ENCODE measurements around the gene RBBP9.

- TF ChIP-seq POLR2A (IDR thresholded peaks at IDR 0.05; ENCODE audit: low read depth, low read length) = no peak
- TF ChIP-seq CEBPB (IDR thresholded peaks at IDR 0.05; ENCODE audit: low read depth, low read length) = no peak
- TF ChIP-seq, protein P1, sequence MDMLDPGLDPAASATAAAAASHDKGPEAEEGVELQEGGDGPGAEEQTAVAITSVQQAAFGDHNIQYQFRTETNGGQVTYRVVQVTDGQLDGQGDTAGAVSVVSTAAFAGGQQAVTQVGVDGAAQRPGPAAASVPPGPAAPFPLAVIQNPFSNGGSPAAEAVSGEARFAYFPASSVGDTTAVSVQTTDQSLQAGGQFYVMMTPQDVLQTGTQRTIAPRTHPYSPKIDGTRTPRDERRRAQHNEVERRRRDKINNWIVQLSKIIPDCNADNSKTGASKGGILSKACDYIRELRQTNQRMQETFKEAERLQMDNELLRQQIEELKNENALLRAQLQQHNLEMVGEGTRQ (IDR thresholded peaks at IDR 0.05; ENCODE audit: low read depth, low read length) = no peak
These were observed 18.9 kb upstream of the RBBP9 start for GRCh38 chr20:18515973-18516372.
